HEK293T (cell line): ENCODE results near the gene MYB.

Source experiments
- BHLHE40 ChIP-seq: fragments of 450-650 bp; IDR thresholded peaks from 2 replicates; pipeline ENCODE4 v1.6.1; 2016; ENCODE audit warnings: mild to moderate bottlenecking, moderate library complexity, borderline replicate concordance
- CTBP1 ChIP-seq: fragments of 450-650 bp; IDR thresholded peaks from 2 replicates; pipeline ENCODE4 v1.6.1; 2016; ENCODE audit warnings: borderline replicate concordance
- ELF4 ChIP-seq: fragments of 450-650 bp; IDR thresholded peaks from 2 replicates; pipeline ENCODE4 v1.6.1; 2017; ENCODE audit warnings: antibody characterized with exemption
- FOXM1 ChIP-seq: fragments of 450-650 bp; IDR thresholded peaks from 2 replicates; pipeline ENCODE4 v1.6.1; 2017; ENCODE audit warnings: mild to moderate bottlenecking, borderline replicate concordance
- HDGF ChIP-seq: fragments of 450-650 bp; IDR thresholded peaks from 2 replicates; pipeline ENCODE4 v1.6.1; 2017; ENCODE audit warnings: antibody characterized with exemption, borderline replicate concordance
- SP1 ChIP-seq: fragments of 450-650 bp; IDR thresholded peaks from 2 replicates; pipeline ENCODE4 v1.6.1; 2017
- SUZ12 ChIP-seq: fragments of 450-650 bp; IDR thresholded peaks from 2 replicates; pipeline ENCODE4 v1.6.1; 2016; ENCODE audit warnings: mild to moderate bottlenecking

DNA sequence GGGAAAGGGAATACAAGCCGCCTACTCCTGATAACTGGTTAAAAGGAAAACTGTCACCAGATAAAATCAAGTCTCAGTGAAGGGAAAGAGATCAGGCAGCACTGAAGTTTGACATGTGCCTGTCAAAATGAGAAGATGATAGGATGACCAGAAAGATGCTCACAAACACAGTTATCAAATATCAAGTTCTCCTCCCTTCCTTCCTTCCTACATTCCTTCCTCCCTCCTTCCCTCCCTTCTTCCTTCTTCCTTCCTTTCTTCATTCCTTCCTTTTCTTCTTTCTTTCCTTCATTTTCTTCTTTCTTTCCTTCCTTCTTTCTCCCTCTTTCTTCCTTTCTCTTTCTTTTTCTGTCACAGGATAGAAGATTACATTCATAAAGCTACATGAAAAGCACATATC lies 55.2 kb downstream of the MYB start:
- TF ChIP-seq BHLHE40 (no peak), SP1 (no peak), HDGF (no peak), CTBP1 (no peak), ELF4 (no peak), FOXM1 (no peak), SUZ12 (no peak)
